ENCODE measurements around the gene TMEM125.

TMEM125 gene

GRCh38 chr1:43296207-43296606 lies 26.4 kb downstream of the TMEM125 start:
- DNase-seq, result no peak

GRCh38 chr1:43298055-43298454 lies 28.3 kb downstream of the TMEM125 start:
- DNase-seq, result no peak

- no peak for DNase-seq
Measured at GRCh38 chr1:43299101-43299500, 29.3 kb downstream of the TMEM125 start.

- no peak for DNase-seq
Measured at GRCh38 chr1:43300378-43301094, 30.8 kb downstream of the TMEM125 start, which contains the start of gene TIE1. Gene TIE1 (plus strand): TSS chr1:43300982. CDS start chr1:43301072, 90 bp downstream.

GRCh38 chr1:43302201-43302600 lies 32.4 kb downstream of the TMEM125 start:
- no peak for DNase-seq

GRCh38 chr1:43302721-43303470 lies 33.1 kb downstream of the TMEM125 start:
- no peak for DNase-seq

- no peak for DNase-seq
Measured at GRCh38 chr1:43303471-43304313, 33.9 kb downstream of the TMEM125 start.

GRCh38 chr1:43304314-43304681 lies 34.5 kb downstream of the TMEM125 start:
- no peak for DNase-seq

- DNase-seq, result no peak
Measured at GRCh38 chr1:43304771-43305300, 35.1 kb downstream of the TMEM125 start.

- no peak for DNase-seq
Measured at GRCh38 chr1:43305461-43305860, 35.7 kb downstream of the TMEM125 start.

GRCh38 chr1:43305926-43306687 lies 36.3 kb downstream of the TMEM125 start:
- no peak for DNase-seq

- DNase-seq, result no peak
Measured at GRCh38 chr1:43306688-43307457, 37.1 kb downstream of the TMEM125 start.

GRCh38 chr1:43307458-43308158 lies 37.8 kb downstream of the TMEM125 start:
- DNase-seq, result no peak

GRCh38 chr1:43308635-43309404 lies 39.0 kb downstream of the TMEM125 start:
- DNase-seq, result no peak

- DNase-seq, result no peak
Measured at GRCh38 chr1:43309405-43310025, 39.7 kb downstream of the TMEM125 start.

GRCh38 chr1:43311521-43311920 lies 41.7 kb downstream of the TMEM125 start:
- DNase-seq, result no peak

- DNase-seq, result no peak
Measured at GRCh38 chr1:43312212-43312623, 42.4 kb downstream of the TMEM125 start.

- DNase-seq, result no peak
Measured at GRCh38 chr1:43312663-43313515, 43.1 kb downstream of the TMEM125 start.

GRCh38 chr1:43313771-43314170 lies 44.0 kb downstream of the TMEM125 start:
- no peak for DNase-seq
